Measurements from ENCODE around the gene CMTM5.

GRCh38 chr14:23406725-23407355 is 30.0 kb downstream of the CMTM5 start:
- TF ChIP-seq ATF6 (CRISPR knock-in tag; IDR thresholded peaks at IDR 0.05) (no peak), ARID4B (CRISPR knock-in tag; IDR thresholded peaks at IDR 0.05; ENCODE audit: borderline replicate concordance) (no peak)

All from WTC11 (cell line).